GM18858 (cell line): Measurements from ENCODE around the gene S100A11.

Source experiments
- ATAC-seq: cut with Tn5 transposase; IDR thresholded peaks from one replicate; pipeline ENCODE4 v1.9.1; 2021; ENCODE audit not compliant: unreplicated experiment

S100A11 gene

DNA sequence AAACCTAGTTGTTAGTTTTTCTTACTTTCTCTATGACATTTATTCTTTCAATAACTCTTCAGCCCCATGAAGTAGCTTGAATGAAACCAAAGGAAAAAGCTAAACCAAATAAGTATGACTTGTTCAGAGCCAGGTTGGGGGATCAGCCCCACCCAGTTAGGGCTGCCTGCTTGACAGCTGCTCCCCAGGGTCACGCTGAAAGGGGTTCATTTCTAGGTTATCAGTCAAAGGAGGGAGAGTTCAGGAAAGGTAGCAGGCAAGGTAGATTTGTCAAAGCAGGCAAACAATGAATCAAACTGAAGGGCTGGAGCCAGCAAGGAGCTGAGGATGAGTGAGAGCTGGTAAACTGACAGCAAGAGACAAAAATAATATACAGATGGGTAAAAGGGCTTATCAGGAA, 3.1 kb upstream of the S100A11 start:
- no peak for ATAC-seq

DNA sequence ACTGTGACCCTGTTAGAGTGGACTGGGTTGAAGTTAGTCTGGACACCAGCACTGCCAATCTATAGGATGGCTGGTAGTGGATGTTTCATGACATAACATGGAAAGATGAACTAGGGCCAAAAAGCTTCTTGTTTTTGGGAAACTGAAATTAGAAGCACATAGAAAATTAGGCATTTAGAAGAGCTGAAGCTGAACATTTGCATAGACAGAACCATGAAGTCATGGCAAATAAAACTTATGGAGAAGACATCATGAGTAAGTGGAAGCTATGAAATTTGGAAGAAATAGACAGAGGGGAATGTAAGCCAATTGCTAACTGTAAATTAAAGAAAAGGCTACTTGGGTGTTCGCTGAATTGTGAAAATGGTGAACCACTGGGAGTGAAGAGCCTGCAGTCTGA, 2.7 kb upstream of the S100A11 start:
- no peak for ATAC-seq

DNA sequence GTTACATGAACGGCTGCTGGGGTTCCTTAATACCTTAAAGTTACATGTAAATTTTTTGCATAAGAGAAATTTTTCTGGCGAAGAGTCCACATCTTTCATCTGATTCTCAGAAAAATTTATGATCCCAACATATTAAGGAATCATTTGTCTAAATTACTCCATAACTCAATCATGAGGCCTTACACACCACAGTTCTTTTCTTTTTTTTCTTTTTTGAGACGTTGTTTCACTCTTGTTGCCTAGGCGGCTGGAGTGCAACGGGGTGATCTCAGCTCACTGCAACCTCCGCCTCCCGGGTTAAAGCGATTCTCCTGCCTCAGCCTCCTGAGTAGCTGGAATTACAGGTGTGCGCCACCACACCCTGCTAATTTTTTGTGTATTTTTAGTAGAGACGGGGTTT, 2.1 kb upstream of the S100A11 start:
- no peak for ATAC-seq

DNA sequence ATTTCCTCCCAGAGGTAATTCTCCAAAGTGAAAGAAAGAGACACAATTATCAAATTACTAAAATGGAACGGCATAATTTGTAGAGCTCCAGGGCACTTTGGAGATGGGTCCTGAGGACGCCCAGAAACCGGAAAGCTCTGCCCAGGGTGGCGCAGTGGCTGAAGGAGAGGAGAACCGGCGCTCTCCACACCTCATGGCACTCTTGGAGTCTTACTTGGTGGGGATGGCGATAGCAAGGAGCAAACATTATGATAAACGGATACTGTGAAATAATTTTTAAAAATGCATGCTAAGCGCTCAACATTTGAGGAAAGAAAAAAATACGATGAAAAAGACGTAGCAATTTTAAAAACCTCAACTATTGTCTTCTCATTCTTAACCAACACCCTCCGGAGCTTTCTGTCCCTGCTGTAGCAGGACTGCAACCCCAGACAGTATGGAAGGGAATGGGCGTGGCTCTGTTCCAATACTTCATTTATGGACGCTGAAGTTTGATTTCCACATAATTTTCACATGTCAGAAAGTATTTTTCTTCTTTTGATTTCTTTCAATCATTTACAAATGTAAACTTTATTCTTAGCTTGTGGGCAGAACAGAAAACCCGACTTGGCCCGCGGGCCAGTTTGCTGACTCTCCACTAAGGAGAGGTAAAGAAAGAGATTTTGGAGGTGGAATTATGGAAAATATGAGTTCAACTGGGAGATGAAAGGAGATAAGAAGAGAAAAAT, 1.1 kb downstream of the S100A11 start:
- no peak for ATAC-seq

DNA sequence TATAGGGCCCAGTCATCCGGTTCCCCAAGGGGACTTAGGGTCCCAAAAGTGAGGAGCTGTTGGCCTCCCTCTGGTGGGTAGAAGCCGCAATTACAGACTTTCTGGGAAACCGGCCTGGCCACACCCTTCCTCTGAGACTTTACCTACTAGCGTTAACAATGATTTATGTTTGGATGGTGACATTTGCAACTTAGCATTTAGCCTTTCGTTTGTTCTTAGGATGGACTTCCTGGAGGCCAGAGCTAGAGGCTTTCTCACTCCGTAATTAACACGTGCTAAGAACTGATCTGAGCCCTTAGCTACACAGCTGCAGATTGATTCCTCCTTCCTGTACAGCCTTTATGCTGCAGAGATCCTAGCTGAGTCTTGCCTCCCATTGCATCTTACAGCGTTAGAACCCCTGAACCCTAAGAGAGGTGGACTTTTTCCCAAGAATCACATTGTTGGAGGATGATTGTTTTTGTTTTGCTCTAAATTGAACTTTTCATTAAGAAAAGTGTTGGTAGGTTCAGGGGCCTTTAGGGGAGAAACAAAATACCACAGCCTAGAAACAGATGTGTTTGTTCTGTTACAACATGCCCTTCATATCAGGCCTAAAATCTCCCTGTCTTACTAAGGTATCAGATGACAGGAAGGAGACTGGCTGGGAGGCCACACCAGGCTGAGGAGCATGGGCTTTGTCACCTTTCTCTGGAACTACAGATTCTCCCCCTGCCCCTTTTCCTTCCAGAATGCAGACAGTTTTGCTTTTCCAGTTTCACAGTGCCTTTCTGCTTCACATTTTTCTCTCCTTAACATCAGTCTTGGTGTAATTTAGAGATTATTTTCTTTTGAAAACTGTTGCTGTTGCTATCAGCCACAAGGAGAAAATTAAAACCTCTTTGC, 1.9 kb downstream of the S100A11 start:
- no peak for ATAC-seq

DNA sequence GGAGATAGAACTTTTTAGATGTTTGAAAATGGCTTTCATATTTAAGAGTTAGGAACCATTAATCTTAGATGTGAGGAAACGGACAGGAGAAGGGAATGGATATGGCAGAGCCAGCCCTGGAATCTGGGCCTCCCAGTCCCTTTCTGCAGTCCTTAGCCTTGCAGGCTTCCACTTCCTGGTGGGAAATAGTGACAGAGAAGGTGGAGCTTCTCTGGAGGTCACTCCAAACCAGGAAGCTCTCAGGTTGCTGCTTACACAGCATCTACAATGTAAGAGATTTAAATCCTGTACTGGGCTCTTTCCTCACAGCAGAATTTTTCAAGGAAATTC, 2.5 kb downstream of the S100A11 start:
- no peak for ATAC-seq

DNA sequence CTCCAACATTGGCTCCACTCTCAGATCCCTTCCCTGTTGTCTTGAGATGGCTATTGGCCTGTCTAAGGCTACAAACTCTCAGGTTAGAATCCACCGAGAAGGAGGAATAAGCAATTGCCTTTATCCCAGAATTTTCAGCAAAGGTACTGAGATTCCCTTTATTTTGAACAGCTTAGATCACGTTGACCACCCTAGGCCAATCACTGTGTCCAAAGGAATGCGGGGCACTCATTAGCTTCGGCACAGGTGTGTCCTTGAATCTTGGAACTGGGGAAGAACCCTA, 6.9 kb downstream of the S100A11 start:
- ATAC-seq = no peak

DNA sequence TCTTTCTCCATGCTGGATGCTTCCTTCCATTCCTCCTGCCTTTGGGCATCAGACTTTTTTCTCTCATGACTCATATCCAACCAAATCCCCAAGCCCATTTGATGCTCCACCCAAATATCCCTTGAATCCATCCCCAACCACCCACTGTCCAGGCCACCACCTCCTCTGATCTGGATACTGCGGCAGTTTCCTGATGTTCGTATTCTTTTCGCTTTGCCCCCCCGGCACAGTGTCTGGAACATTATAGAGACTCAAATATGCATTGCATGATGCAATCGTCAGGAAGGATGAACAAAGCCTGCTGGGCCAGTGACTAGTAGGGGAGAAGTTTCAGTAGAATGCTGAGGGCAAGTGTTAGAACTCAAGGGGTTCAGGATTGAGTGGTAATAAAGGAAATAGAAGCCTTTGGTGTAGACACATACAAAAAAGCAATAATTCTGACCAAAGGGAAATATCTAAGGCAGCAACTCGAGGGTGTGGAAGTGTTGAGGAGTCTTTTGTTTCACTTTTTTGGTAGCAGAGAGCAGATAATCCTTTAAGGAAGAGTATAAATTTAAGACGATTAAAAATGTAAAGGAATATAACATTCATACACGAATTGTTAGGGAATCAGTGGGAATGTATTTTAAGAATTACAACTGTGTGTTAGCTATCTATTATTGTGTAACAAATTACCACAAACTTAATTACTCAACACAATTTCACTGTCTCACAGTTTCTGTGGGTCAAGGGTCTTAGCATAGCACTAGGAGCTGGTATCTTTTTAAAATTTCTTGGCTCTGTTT, 7.5 kb downstream of the S100A11 start:
- no peak for ATAC-seq

DNA sequence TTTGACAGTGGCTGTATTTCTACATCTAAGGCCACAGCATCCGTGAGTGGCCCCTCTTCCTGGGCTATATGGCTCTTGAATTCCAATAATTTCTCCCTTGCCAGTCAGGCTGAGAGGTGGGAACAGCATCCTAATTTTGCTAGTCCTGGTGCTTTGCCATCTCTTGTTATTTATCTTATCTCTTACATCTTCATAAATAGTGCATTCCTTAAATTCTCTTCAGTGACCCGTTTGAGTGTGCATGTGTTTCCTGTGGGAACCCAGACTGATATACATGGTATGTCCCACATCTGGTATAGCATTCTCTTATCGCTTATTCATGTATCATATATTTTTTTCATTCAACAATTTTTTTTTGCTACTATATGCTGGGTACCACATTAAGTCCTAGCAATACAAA, 9.9 kb downstream of the S100A11 start:
- no peak for ATAC-seq

DNA sequence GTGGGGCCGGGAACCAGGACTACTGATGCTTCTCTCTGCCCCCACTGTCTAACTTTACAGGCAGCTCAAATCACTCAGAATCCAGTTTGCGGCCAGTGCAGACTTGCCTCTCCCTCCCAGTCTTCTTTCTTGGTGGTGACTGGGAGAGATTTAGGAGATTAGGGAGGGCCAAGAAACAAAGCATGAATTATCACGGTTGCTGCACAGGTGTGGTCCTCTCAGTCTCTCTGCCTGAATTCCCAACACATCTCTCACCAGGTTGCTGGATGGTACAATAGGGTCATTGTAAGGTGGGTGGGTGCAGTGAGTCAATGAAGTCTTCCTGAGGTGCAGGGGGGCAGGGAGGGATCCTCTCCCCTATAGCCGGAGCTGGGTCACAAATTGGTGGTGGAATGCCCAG, 12.6 kb downstream of the S100A11 start:
- no peak for ATAC-seq

DNA sequence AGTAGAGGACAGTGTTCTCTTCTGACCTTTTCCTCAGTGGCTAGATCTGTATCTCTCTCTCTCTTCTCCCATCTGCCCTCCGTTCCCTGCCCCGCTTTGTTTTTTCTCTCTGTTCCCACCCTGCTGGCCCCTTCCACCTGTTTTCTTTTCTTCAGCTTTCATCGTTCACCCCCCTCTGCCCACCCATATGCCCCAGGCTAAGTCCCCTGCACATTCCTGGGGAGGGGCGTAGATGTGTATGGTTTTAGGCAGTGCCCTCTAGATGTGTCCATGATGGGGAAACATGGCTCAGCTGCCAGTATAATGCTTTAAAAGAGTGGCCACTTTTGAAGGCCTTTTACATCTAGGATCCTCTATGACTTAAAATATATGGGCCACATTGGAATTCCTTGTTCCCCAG, 13.6 kb downstream of the S100A11 start:
- ATAC-seq = no peak

DNA sequence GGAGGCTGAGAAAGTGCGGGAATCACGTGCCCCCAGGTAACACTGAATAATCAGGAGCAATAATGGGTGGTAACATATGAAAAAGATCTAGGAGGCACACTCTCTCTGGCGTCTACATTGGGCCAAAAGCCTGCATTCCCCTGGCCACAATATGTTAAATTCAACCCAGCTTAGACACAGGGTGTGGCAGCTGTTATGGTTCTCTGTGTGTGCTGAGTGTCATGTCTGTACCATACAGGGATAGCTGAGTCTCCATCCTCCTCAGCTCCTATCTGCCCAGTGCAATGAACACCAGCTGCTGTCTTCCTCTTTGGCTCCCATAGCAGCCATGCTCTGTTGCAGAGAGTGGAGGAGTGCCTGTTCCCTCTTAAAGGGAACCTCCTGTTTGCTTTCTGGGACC, 14.3 kb downstream of the S100A11 start:
- ATAC-seq = no peak

DNA sequence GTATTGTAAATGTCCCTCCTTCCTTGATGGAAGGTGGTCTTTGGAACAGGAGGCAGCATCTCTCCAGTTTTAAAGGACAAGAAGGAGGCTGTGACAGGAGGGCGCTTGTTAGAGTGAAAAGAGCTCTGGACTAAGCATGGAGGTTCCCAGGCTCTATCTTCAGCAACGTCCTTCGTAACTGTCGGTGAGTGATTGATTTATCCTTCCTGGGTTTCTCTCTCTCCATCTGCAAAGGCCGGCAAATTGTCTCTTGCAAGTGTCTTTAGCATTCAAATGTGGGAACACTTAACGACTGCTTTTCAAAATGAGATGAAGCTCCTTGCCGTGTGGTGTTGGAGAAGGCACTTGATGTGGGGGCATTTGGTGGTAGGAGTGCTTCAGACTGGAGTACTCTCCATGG, 15.2 kb downstream of the S100A11 start:
- no peak for ATAC-seq

DNA sequence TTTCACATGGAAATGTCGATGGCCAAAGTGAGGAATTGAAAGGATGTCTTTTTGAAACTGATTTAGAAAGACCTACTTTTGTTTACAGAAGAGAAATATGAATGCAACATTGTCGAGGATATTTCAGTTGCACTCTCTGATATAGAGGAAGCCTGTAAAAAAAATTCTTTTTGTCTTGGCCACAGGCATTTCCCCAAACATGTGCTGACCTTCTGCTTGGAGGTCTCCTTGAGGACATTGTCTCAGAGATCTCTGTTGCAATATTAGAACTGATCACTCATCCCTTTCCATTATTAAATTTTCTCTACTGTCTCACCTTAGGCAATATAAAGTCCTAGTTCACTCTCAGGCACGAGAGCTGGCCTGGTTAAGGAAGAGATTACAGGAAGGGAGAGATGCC, 16.0 kb downstream of the S100A11 start:
- ATAC-seq = no peak

DNA sequence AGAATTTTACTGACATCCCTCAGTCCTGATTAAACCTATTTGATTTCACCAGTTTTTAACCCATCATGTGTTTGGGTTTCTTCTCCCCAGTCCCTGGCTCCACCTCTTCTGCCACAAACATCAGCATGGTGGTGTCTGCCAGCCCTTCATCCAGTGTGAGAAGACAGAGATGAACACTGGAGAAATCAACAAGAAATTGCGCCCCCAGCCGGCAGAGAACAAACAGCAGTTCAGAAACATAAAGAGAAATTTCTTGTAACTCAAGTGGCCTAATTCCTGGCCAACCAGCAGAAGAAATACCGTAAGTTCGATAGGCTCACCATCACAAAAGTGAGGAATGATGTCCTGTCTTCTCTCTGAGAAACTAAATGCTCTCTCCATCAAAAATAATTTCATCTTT, 18.3 kb downstream of the S100A11 start:
- no peak for ATAC-seq

DNA sequence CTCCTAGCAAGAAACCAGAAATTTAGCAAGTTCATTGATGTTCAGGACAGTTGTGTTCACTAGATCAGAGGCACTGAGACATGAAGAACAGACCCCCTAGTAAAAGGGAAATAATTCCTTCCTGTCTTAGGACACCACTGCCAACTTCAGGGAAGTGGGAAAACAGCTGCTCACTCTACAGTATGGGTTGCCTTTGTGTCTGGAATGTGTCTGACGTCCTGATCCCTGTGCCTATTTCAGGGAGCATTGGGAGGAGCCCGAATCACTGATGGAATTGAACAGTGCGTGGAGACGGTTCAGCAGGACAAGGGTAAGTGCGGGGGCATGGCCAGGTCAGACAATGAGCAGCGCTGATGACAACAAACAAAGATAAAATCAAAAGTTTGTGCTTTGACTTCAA, 21.0 kb downstream of the S100A11 start:
- ATAC-seq = no peak

DNA sequence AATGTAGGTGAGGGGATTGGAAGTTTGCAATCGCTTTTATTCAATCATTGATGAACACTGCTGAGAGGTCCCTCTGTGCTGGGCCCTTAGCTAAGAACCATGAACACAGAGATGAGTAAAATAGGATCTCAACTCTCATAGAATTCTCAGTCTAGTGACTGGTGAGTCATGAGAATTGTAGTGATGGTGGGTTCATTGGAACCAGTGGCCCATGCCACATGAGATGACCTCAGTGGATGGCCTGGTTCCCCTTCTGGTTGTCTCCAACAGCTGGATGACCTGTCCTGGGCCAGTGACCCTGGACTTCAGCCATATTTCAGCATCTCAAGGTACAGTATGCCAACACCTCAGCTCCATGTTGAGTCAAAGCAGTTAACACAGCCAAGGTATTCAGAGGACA, 21.9 kb downstream of the S100A11 start:
- ATAC-seq = no peak

DNA sequence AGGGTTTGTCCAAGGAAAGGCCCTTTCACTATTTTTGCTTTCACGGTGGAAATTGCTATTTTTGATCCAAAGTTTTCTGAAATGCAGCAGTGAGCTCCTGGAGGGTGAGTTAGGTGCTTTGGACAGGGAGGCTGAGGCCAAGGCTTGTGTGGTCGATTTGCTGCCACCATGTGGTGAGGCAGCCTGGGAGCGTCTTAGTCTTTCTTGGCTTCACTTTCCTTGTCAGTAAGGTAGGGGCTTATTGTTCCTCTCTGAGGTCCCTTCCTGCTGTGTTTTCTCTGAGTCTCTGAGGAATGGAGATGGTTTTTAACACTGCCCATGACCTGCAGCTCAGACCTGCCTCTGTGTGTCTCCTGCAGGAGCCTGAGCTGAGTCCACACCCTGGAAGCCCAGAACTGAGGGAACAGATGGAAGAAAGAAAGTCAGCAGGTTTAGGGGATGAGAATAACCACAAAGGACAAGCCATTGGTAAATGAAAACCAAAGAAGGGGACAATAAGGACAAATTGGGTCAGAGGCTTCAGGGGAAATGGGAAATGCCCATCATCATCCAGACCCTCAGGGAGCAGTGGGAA, 23.1 kb downstream of the S100A11 start:
- no peak for ATAC-seq

DNA sequence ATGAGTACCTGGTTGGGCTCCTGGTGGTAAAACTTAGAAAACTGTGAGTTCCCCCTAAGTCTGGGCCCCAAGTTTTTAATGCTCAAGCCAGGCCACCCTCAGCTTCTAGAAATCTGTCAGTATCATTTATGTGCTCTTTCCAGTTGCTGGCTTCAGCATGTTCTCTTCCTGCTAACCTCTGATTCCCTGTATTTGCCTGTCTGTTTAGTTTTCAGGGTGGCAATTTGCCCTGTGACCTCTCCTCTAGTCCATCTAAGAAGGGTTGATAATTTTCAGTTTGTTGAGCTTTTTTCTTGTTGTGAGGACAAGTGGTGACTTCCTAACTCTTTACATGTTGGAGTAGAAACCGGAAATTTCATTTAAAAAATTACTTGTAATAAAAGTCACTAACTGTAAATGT, 27.1 kb downstream of the S100A11 start:
- ATAC-seq = no peak

DNA sequence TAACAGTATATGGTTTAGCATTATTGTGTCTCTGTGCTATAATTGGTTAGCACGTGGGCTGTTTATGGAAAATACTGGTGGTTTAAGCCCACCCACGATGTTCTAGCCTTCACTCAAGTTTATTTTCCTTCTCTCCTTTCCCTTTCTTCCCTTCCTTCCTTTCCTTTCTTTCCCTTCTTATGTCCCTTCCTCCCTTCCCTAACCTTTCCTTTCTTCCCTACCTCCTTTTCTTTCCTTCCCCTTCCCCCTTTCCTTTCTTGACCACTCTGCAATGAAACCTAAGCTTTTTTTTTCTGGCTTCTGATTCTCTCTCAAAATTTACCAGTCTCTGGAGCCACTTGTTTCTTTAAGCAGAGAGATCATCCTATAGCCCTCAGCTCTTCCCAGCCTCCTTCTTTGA, 29.8 kb downstream of the S100A11 start:
- ATAC-seq = no peak

DNA sequence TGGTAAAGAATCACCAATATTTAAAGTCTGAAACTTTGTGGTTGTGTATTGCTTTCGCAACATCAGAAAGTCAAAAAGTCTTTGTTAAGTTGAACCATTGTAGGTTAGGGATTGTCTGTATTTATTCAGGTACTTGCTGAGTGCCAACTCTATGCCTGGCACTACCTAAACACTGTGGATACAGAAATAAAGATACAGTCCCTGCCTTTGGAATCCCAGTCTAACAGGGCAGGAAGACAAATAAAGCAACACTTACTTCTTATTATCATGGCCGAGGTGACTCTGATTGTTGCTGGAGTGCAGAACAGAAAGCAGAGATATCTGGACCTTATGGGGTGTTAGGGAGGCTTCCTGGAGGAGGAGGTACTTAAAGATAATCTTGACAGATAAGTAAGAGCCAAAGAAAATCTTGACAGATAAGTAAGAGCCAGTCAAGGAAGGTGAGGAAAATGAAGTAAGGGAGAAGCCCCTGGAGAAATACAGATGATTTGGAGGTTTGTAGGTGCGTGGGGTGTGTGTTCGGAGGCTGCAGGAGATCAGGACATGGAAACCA, 31.4 kb downstream of the S100A11 start:
- no peak for ATAC-seq
